Right lobe of liver (tissue), 6 donors: ENCODE results near the gene ABHD16A. TPM values are rescaled to one million over a fixed set of nuclear protein-coding genes. Genes with fewer than 3 reads are reported as not detected.
A peak's percentile ranks its signal among the peaks of the same experiment; 100 is the strongest.

Experiments used
- ATAC-seq, 4 donors: fragments of 200-7000 bp; cut with Tn5 transposase; one replicate each; pipeline ENCODE4 v1.9.1; 2020; ENCODE audit warnings: mild to moderate bottlenecking in 4 of 4, moderate library complexity in 4 of 4
- DNase-seq, 3 donors: peaks; one replicate each; pipeline ENCODE4 v3.0.0-alpha.2; 2020
- H3K27ac ChIP-seq, 3 donors: fragments of 200-600 bp; one replicate each; pipeline ENCODE4 v1.8.0; 2022
- H3K27me3 ChIP-seq, 2 donors: fragments of 200-600 bp; one replicate each; pipeline ENCODE4 v1.8.0; 2022
- H3K36me3 ChIP-seq, 4 donors: fragments of 200-600 bp; sonication (generic) in 1 of 4; one replicate each; pipeline versions ENCODE4 v1.5.1 to v1.8.0; 2017 to 2022; ENCODE audit warnings: control low read depth in 1 of 4
- H3K4me1 ChIP-seq, 4 donors: fragments of 200-600 bp; sonication (generic) in 1 of 4; one replicate each; pipeline versions ENCODE4 v1.5.1 to v1.8.0; 2017 to 2022; ENCODE audit warnings: control low read depth in 1 of 4
- H3K4me3 ChIP-seq, 3 donors: fragments of 200-600 bp; one replicate each; pipeline ENCODE4 v1.8.0; 2022
- H3K9me3 ChIP-seq, 4 donors: fragments of 200-600 bp; sonication (generic) in 1 of 4; one replicate each; pipeline versions ENCODE4 v1.5.1 to v1.8.0; 2017 to 2022; ENCODE audit warnings: control low read depth in 1 of 4
- CTCF ChIP-seq, 4 donors: fragments of 200-600 bp in 3 of 4; fragments of 450-650 bp in 1 of 4; IDR thresholded peaks; one replicate each; pipeline versions ENCODE4 v1.5.1 to v1.8.0; 2016 to 2022; ENCODE audit warnings: antibody characterized with exemption in 4 of 4, mild to moderate bottlenecking in 2 of 4
- POLR2A ChIP-seq: fragments of 450-650 bp; IDR thresholded peaks from one replicate; pipeline ENCODE4 v1.6.1; 2017; ENCODE audit warnings: antibody characterized with exemption, mild to moderate bottlenecking
- WGBS: methylation state at CpG from one replicate; pipeline ENCODE4 v1.1.6; 2018; ENCODE audit warnings: low coverage, low lambda C conversion rate; ENCODE audit not compliant: insufficient coverage; ENCODE audit errors: missing lambda C conversion rate; 5-methylcytosine and 5-hydroxymethylcytosine counted together
- intact Hi-C, 2 donors: fragments of 100-400 bp; cut with DNase I; formaldehyde crosslinking; loops; one replicate each; pipeline versions ENCODE4 v1.11.2 to v1.14.1; 2022
- total RNA-seq, 6 experiments: library from RNA; depleted of rRNA in 2 of 6; stranded (reverse); fragments of >200 nt in 2 of 6; fragmentation: NEBNext Ultra II Directional in 3 of 6; extraction: Animal tissue kit (Norgen Biotek cat#: 25700) in 3 of 6; gene quantifications; one replicate each; pipeline versions ENCODE4 v1.1.0 to v1.2.4, GENCODE V29; 2016 to 2023
- donor health status: DM: no; HTN: yes; CAD: no.
- donor health status: DM: no; HTN: no; CAD: no.
- donor health status: DM: no; HTN: no; CAD: no.
- donor health status: DM: no; HTN: yes; CAD: no.
- donor health status: DM: no; HTN: yes; CAD: no.

The ABHD16A gene
- total RNA-seq, 6 experiments from 2014 or later: 29.7 to 34.8 (median 31.2) TPM

- no peaks in the 10 kb centered on the region for H3K27me3 ChIP-seq
- TF ChIP-seq CTCF (IDR thresholded peaks at IDR 0.05) (no peak), POLR2A (peak; percentile 79)
- H3K4me1 ChIP-seq: peaks cover 1 to 49% (median 18%) of the 10 kb centered on the region in 4 donors
- peak within 1 kb of the TSS; percentile 51 to 89 (median 73) for H3K4me3 ChIP-seq
- peak within 1 kb of the TSS; percentile 59 to 79 (median 64) for H3K27ac ChIP-seq
- WGBS: 3% methylated on average over 9 of the region's 52 CpGs
- intact Hi-C loops: no loop called here
- ATAC-seq (peak; percentile 68 to 84 (median 78)), DNase-seq (peak; percentile 87 to 90 (median 90))
- peaks cover 0 to 5% (median 1%) of the 10 kb centered on the region in 4 donors for H3K36me3 ChIP-seq
- H3K9me3 ChIP-seq: no peaks in the 10 kb centered on the region
These were observed 42.5 kb downstream of the ABHD16A start, which contains the start of gene C6orf47 for GRCh38 chr6:31660381-31661261. Gene C6orf47, minus strand, starts transcription at chr6:31660778. Its CDS starts 831 bp downstream, at chr6:31659947.

DNA sequence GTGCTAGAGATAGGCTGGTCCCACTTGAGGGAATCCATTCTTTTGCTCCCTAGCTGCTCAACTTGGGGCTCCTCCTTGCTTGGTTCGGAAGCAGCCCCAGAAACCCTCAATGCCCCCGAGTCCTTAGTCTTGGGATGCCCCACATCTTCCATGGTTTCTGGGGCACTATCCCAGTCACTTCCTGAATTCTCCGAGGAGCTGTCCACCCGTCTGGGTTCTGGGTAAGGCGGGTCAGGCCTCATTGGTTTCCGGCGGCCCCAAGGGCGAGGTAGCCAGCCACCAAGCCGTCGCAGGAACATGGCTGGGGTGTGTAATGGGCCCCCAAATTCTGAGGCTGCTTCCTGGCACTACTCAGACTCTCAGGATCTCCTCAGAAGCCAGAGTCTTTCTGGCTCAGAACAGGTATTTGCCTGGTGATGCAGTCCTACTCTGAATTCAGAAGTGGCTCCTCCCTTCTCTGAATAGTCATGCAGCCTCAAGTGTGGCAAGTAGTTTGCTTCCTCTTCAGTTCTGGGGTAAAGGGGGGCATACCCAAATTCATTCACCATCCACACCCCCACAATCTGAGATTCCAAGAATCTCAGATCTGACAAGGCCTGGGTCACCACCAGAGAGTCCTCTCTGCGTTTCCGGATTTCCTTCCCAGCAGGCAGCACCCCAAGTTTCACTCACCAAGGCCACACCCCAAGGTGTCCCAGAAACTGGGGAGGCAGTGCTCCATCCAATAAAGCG lies 43.3 kb downstream of the ABHD16A start:
- Histone ChIP-seq H3K36me3 (peaks cover 0 to 5% (median 1%) of the 10 kb centered on the region in 4 donors), H3K4me3 (peak overlapping the region; percentile 51 to 89 (median 73)), H3K4me1 (peaks cover 1 to 57% (median 20%) of the 10 kb centered on the region in 4 donors), H3K9me3 (no peaks in the 10 kb centered on the region), H3K27ac (peak overlapping the region; percentile 59 to 79 (median 64)), H3K27me3 (no peaks in the 10 kb centered on the region)
- DNase-seq (no peak), ATAC-seq (peak in 1 of 4 donors; percentile 1)
- TF ChIP-seq POLR2A (no peak), CTCF (IDR thresholded peaks at IDR 0.05) (no peak)
- intact Hi-C loops: no loop called here
- 33% methylated on average over 4 of the region's 13 CpGs for WGBS

DNA sequence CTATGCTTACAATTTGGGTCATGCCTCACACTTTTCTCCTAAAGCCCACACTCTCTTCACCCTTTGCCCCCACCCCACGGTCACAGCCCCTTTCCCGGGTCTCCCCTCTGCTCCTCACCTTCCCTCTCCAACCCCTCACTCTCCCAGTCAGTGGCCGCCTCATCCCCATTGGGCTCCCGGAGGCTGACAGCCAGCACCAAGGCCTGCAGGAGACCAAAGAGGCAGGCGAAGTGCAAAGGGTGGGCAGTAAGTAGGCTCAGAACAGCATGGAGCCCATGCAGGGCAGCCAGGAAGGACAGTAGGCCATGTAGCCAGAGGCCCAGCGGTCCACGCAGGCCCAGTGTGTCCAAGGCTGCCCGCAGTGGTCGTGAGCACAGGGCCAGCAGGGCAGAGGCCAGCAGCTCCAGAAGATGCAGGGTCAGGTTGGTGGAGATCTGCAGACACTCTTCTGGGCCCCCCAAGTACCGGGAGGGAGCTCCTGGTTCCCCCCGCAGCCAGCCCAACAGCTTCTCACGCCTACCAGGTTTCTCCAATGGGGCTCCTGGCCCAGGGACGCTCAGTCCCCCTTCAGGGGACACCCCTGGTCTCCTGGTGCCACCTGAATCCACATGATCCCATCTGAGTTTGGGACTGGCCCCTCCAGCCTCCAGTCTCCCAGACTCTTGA lies 44.0 kb downstream of the ABHD16A start:
- no peak for DNase-seq
- 74% methylated on average over 5 of the region's 13 CpGs for WGBS
- TF ChIP-seq POLR2A (no peak), CTCF (IDR thresholded peaks at IDR 0.05) (no peak)
- no peak for ATAC-seq
- H3K9me3 ChIP-seq: no peaks in the 10 kb centered on the region
- H3K4me1 ChIP-seq: peaks cover 1 to 60% (median 22%) of the 10 kb centered on the region in 4 donors
- intact Hi-C loops: no loop called here
- H3K4me3 ChIP-seq: peak overlapping the region; percentile 51 to 89 (median 73)
- no peak overlapping the region for H3K27ac ChIP-seq
- no peaks in the 10 kb centered on the region for H3K27me3 ChIP-seq
- peaks cover 0 to 5% (median 1%) of the 10 kb centered on the region in 4 donors for H3K36me3 ChIP-seq

DNA sequence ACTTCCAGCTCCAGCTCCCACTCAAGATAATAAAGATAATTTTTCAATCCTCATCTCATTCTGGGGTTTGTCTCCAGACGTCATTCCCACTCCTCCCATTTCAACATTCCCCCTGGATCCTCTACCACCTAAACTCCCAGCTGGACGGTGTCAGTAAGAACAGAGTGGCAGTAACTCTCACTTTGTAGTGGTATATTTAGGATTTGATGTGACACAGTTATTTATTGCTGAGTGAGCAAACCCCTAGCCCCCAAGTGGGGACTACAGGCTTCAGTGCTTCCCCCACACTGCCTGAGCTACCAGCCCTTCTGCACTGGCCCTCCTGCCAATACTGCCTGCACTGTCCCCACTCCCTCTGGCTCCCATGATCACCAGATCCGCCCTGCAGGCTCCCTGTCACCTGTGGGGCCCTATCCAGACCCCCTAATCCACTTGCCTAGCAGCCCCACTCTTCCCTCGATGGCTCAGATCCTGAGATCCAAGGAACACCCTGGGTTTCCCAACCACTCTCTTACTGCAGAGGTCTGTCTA lies 44.9 kb downstream of the ABHD16A start:
- Histone ChIP-seq H3K27ac (no peak overlapping the region), H3K4me3 (no peak overlapping the region), H3K27me3 (no peaks in the 10 kb centered on the region), H3K9me3 (no peaks in the 10 kb centered on the region), H3K4me1 (peaks cover 0 to 60% (median 18%) of the 10 kb centered on the region in 4 donors), H3K36me3 (peaks cover 0 to 5% (median 1%) of the 10 kb centered on the region in 4 donors)
- ATAC-seq (no peak), DNase-seq (no peak)
- TF ChIP-seq POLR2A (no peak), CTCF (IDR thresholded peaks at IDR 0.05) (no peak)
- WGBS: 78% methylated on average over 4 of the region's 4 CpGs
- intact Hi-C loops: no loop called here
